Upper lobe of left lung (tissue), 4 donors: ENCODE measurements around the gene RAB36.

Experiments used
- POLR2A ChIP-seq, 4 donors: fragments of 450-650 bp; IDR thresholded peaks; one replicate each; pipeline ENCODE4 v1.5.1; 2016 to 2017; ENCODE audit warnings: antibody characterized with exemption in 4 of 4, mild to moderate bottlenecking in 2 of 4
- POLR2AphosphoS5 ChIP-seq, 2 donors: sonication (generic); formaldehyde crosslinking; IDR thresholded peaks; one replicate each; pipeline ENCODE4 v1.5.1; 2017; ENCODE audit warnings: antibody characterized with exemption in 2 of 2
- TF ChIP-seq, protein P1 (sequence below), 6 experiments: fragments of 450-650 bp in 4 of 6; fragments of 200-600 bp in 2 of 6; sonication (generic) in 2 of 6; IDR thresholded peaks; one replicate each; pipeline ENCODE4 v1.5.1; 2016 to 2019; ENCODE audit warnings: antibody characterized with exemption in 6 of 6

- TF ChIP-seq, protein P1, sequence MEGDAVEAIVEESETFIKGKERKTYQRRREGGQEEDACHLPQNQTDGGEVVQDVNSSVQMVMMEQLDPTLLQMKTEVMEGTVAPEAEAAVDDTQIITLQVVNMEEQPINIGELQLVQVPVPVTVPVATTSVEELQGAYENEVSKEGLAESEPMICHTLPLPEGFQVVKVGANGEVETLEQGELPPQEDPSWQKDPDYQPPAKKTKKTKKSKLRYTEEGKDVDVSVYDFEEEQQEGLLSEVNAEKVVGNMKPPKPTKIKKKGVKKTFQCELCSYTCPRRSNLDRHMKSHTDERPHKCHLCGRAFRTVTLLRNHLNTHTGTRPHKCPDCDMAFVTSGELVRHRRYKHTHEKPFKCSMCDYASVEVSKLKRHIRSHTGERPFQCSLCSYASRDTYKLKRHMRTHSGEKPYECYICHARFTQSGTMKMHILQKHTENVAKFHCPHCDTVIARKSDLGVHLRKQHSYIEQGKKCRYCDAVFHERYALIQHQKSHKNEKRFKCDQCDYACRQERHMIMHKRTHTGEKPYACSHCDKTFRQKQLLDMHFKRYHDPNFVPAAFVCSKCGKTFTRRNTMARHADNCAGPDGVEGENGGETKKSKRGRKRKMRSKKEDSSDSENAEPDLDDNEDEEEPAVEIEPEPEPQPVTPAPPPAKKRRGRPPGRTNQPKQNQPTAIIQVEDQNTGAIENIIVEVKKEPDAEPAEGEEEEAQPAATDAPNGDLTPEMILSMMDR (IDR thresholded peaks at IDR 0.05): no peak
- TF ChIP-seq POLR2A (IDR thresholded peaks at IDR 0.05) (no peak), POLR2AphosphoS5 (IDR thresholded peaks at IDR 0.05) (no peak)
These were observed 49.4 kb upstream of the RAB36 start for GRCh38 chr22:23095733-23096342.
